H9 (cell line): Measurements from ENCODE around the gene NCBP2L. TPM values are rescaled to one million over a fixed set of nuclear protein-coding genes. Genes with fewer than 3 reads are reported as not detected.

Source experiments
- DNase-seq: peaks from one replicate; pipeline ENCODE4 v3.0.0-alpha.2; 2017
- H2AFZ ChIP-seq: one replicate; pipeline ENCODE4 v1.6.1; 2013; ENCODE audit warnings: mild to moderate bottlenecking, low read length, control low read depth, moderate library complexity
- H2AK5ac ChIP-seq: 2 replicates; pipeline ENCODE4 v1.6.1; 2013; ENCODE audit warnings: low read length, control low read depth, mixed read lengths; ENCODE audit not compliant: insufficient read length
- H2BK120ac ChIP-seq: one replicate; pipeline ENCODE4 v1.6.1; 2013; ENCODE audit warnings: low read depth, mild to moderate bottlenecking, low read length, control low read depth, inconsistent platforms; ENCODE audit not compliant: poor library complexity, severe bottlenecking
- H2BK12ac ChIP-seq: 2 replicates; pipeline ENCODE4 v1.6.1; 2013; ENCODE audit warnings: low read length, control low read depth, mixed read lengths, low read depth; ENCODE audit not compliant: insufficient read length
- H2BK15ac ChIP-seq: 2 replicates; pipeline ENCODE4 v1.6.1; 2013; ENCODE audit warnings: low read depth, low read length, control low read depth
- H2BK20ac ChIP-seq: one replicate; pipeline ENCODE4 v1.6.1; 2013; ENCODE audit warnings: low read depth, mild to moderate bottlenecking, low read length, control low read depth, inconsistent platforms; ENCODE audit not compliant: poor library complexity, severe bottlenecking
- H2BK5ac ChIP-seq: 2 replicates; pipeline ENCODE4 v1.6.1; 2013; ENCODE audit warnings: low read length, control low read depth, mixed read lengths; ENCODE audit not compliant: insufficient read length
- H3K14ac ChIP-seq: 2 replicates; pipeline ENCODE4 v1.6.1; 2013; ENCODE audit warnings: low read length, control low read depth; ENCODE audit not compliant: insufficient read depth
- H3K18ac ChIP-seq: 2 replicates; pipeline ENCODE4 v1.6.1; 2013; ENCODE audit warnings: low read depth, mild to moderate bottlenecking, mixed read lengths, low read length, control low read depth; ENCODE audit not compliant: insufficient read length
- H3K23ac ChIP-seq: 2 replicates; pipeline ENCODE4 v1.6.1; 2013; ENCODE audit warnings: low read length, control low read depth, mixed read lengths, low read depth; ENCODE audit not compliant: insufficient read length
- H3K23me2 ChIP-seq: 2 replicates; pipeline ENCODE4 v1.6.1; 2013; ENCODE audit warnings: low read depth, mild to moderate bottlenecking, mixed read lengths, low read length, control low read depth; ENCODE audit not compliant: insufficient read length, poor library complexity, severe bottlenecking
- H3K27ac ChIP-seq: 2 replicates; pipeline ENCODE4 v1.5.1; 2013; ENCODE audit warnings: low read length, control low read depth, mixed read lengths, low read depth; ENCODE audit not compliant: insufficient read length
- H3K27me3 ChIP-seq: 2 replicates; pipeline ENCODE4 v1.6.1; 2013; ENCODE audit warnings: low read length, control low read depth, inconsistent platforms; ENCODE audit not compliant: insufficient read depth
- H3K4ac ChIP-seq: 2 replicates; pipeline ENCODE4 v1.6.1; 2013; ENCODE audit warnings: low read depth, mild to moderate bottlenecking, control low read depth, inconsistent platforms, low read length, moderate library complexity
- H3K4me1 ChIP-seq: 2 replicates; pipeline ENCODE4 v1.6.1; 2013; ENCODE audit warnings: low read length, control low read depth, inconsistent platforms; ENCODE audit not compliant: insufficient read depth
- H3K4me2 ChIP-seq: 2 replicates; pipeline ENCODE4 v1.6.1; 2013; ENCODE audit warnings: low read length, control low read depth, mixed read lengths; ENCODE audit not compliant: insufficient read length, insufficient read depth
- H3K56ac ChIP-seq: 2 replicates; pipeline ENCODE4 v1.6.1; 2013; ENCODE audit warnings: low read depth, mild to moderate bottlenecking, mixed read lengths, low read length, control low read depth; ENCODE audit not compliant: insufficient read length
- H3K79me1 ChIP-seq: 2 replicates; pipeline ENCODE4 v1.6.1; 2013; ENCODE audit warnings: low read depth, mild to moderate bottlenecking, moderate library complexity, low read length, control low read depth, inconsistent platforms; ENCODE audit not compliant: insufficient read depth, poor library complexity, severe bottlenecking
- H3K79me2 ChIP-seq: 2 replicates; pipeline ENCODE4 v1.6.1; 2013; ENCODE audit warnings: low read length, control low read depth, inconsistent platforms; ENCODE audit not compliant: insufficient read depth
- H3K9ac ChIP-seq: 2 replicates; pipeline ENCODE4 v1.6.1; 2013; ENCODE audit warnings: low read length, control low read depth, mixed read lengths; ENCODE audit not compliant: insufficient read length; ENCODE audit errors: extremely low read depth
- H3K9me3 ChIP-seq: one replicate; pipeline ENCODE4 v1.6.1; 2013; ENCODE audit warnings: low read depth, low read length, inconsistent platforms; ENCODE audit not compliant: control insufficient read depth
- H3T11ph ChIP-seq: one replicate; pipeline ENCODE4 v1.6.1; 2013; ENCODE audit warnings: mild to moderate bottlenecking, low read length, control low read depth, inconsistent platforms
- H4K20me1 ChIP-seq: one replicate; pipeline ENCODE4 v1.6.1; 2013; ENCODE audit not compliant: control insufficient read depth, insufficient read length, insufficient read depth
- H4K5ac ChIP-seq: 2 replicates; pipeline ENCODE4 v1.6.1; 2013; ENCODE audit warnings: low read depth, mild to moderate bottlenecking, mixed read lengths, low read length, control low read depth; ENCODE audit not compliant: insufficient read length
- H4K8ac ChIP-seq: replicated peaks from 2 replicates; pipeline ENCODE4 v1.6.1; 2013; ENCODE audit warnings: low read length, control low read depth, mixed read lengths, low read depth; ENCODE audit not compliant: insufficient read length
- H4K91ac ChIP-seq: 2 replicates; pipeline ENCODE4 v1.6.1; 2013; ENCODE audit warnings: low read depth, mild to moderate bottlenecking, moderate library complexity, mixed read lengths, low read length, control low read depth; ENCODE audit not compliant: insufficient read length
- H3K27ac Mint-ChIP-seq, 3 experiments: 2 replicates in 2 of 3; 3 replicates in 1 of 3; pipeline ENCODE4 v1.8.0; 2020 to 2021; ENCODE audit warnings: mixed read lengths in 3 of 3, mild to moderate bottlenecking in 1 of 3, moderate library complexity in 1 of 3
- H3K27me3 Mint-ChIP-seq: 2 replicates; pipeline ENCODE4 v1.8.0; 2021; ENCODE audit warnings: low read depth, mild to moderate bottlenecking, moderate library complexity, mixed read lengths
- H3K36me3 Mint-ChIP-seq, 3 experiments: 2 replicates in 2 of 3; 3 replicates in 1 of 3; pipeline ENCODE4 v1.8.0; 2020 to 2021; ENCODE audit warnings: low read depth in 3 of 3, mixed read lengths in 3 of 3; ENCODE audit not compliant: insufficient read depth in 1 of 3
- H3K4me1 Mint-ChIP-seq, 2 experiments: 2 replicates each; pipeline ENCODE4 v1.8.0; 2020; ENCODE audit warnings: mixed read lengths in 2 of 2
- H3K4me3 Mint-ChIP-seq, 2 experiments: 2 replicates in 1 of 2; 3 replicates in 1 of 2; pipeline ENCODE4 v1.8.0; 2020 to 2021; ENCODE audit warnings: mild to moderate bottlenecking in 2 of 2, mixed read lengths in 2 of 2, moderate library complexity in 1 of 2
- H3K9me3 Mint-ChIP-seq, 2 experiments: 2 replicates in 1 of 2; 3 replicates in 1 of 2; pipeline ENCODE4 v1.8.0; 2020; ENCODE audit warnings: mild to moderate bottlenecking in 2 of 2, mixed read lengths in 2 of 2, moderate library complexity in 1 of 2
- CTCF ChIP-seq: fragments of 200-600 bp; sonication (generic); conservative IDR thresholded peaks from 3 replicates; pipeline ENCODE4 v1.8.0; 2021; ENCODE audit warnings: antibody characterized with exemption, mild to moderate bottlenecking
- WGBS: extraction: QIAGEN DNeasy Blood & Tissue Kit; methylation state at CpG from one replicate; pipeline ENCODE4 v1.1.7; 2013; ENCODE audit warnings: missing lambda C conversion rate, low lambda C conversion rate, mixed read lengths; ENCODE audit not compliant: insufficient read length; ENCODE audit errors: extremely low coverage; 5-methylcytosine and 5-hydroxymethylcytosine counted together
- total RNA-seq: library from RNA; stranded (reverse); gene quantifications from 2 replicates; pipeline ENCODE4 v1.2.1, GENCODE V29; 2021

NCBP2L gene
- total RNA-seq, 1 experiment from 2014 or later = not detected

GRCh38 chrX:107729558-107730297 is 47.8 kb upstream of the NCBP2L start:
- H3K9ac ChIP-seq = no peak overlapping the region
- Mint-ChIP-seq H3K27me3 (peaks cover 3% of the 10 kb centered on the region; the same call in 1 of the 2 replicates), H3K36me3 (peaks cover 0 to 4% (median 4%) of the 10 kb centered on the region in 3 experiments; a peak in 4 of 7 replicates), H3K27ac (peak overlapping the region in 1 of 3 experiments; percentile 94; a peak in 2 of 7 replicates), H3K9me3 (peaks cover 0 to 46% of the 10 kb centered on the region in 2 experiments; a peak in 2 of 5 replicates), H3K4me3 (no peak overlapping the region; a peak in 2 of 5 replicates), H3K4me1 (peaks cover 27 to 59% of the 10 kb centered on the region in 2 experiments)
- H4K20me1 ChIP-seq = no peaks in the 10 kb centered on the region
- no peak overlapping the region for H3K14ac ChIP-seq
- TF ChIP-seq CTCF = 0 out of 3 replicates have a peak, but pooled peaks have one; percentile 15
- no peak overlapping the region for H3T11ph ChIP-seq
- no peaks in the 10 kb centered on the region for H3K27me3 ChIP-seq
- no peak overlapping the region for H2BK12ac ChIP-seq
- no peak overlapping the region for H2BK20ac ChIP-seq
- no peak overlapping the region for H3K56ac ChIP-seq
- peak; percentile 75 for DNase-seq
- H3K79me1 ChIP-seq = no peaks in the 10 kb centered on the region
- no peaks in the 10 kb centered on the region for H3K9me3 ChIP-seq
- no peaks in the 10 kb centered on the region for H3K79me2 ChIP-seq
- no peak overlapping the region for H4K5ac ChIP-seq
- H2AFZ ChIP-seq = no peak overlapping the region
- H4K8ac ChIP-seq = no peak overlapping the region
- H2BK5ac ChIP-seq = no peak overlapping the region
- H2BK120ac ChIP-seq = no peak overlapping the region
- no peak overlapping the region for H3K23ac ChIP-seq
- H2BK15ac ChIP-seq = no peak overlapping the region
- no peak overlapping the region for H3K4ac ChIP-seq
- no peaks in the 10 kb centered on the region for H3K23me2 ChIP-seq
- peaks cover 15% of the 10 kb centered on the region; the same call in 1 of the 2 replicates for H3K4me1 ChIP-seq
- H2AK5ac ChIP-seq = no peak overlapping the region
- no CpG with 5 or more reads among the region's 8 CpGs for WGBS
- H3K18ac ChIP-seq = no peak overlapping the region
- no peak overlapping the region for H4K91ac ChIP-seq
- H3K4me2 ChIP-seq = no peak overlapping the region
- H3K27ac ChIP-seq = no peak overlapping the region
